ENCODE measurements around the gene BLID.

The BLID gene, protein sequence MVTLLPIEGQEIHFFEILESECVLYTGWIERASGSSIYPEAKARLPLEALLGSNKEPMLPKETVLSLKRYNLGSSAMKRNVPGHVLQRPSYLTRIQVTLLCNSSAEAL

DNA sequence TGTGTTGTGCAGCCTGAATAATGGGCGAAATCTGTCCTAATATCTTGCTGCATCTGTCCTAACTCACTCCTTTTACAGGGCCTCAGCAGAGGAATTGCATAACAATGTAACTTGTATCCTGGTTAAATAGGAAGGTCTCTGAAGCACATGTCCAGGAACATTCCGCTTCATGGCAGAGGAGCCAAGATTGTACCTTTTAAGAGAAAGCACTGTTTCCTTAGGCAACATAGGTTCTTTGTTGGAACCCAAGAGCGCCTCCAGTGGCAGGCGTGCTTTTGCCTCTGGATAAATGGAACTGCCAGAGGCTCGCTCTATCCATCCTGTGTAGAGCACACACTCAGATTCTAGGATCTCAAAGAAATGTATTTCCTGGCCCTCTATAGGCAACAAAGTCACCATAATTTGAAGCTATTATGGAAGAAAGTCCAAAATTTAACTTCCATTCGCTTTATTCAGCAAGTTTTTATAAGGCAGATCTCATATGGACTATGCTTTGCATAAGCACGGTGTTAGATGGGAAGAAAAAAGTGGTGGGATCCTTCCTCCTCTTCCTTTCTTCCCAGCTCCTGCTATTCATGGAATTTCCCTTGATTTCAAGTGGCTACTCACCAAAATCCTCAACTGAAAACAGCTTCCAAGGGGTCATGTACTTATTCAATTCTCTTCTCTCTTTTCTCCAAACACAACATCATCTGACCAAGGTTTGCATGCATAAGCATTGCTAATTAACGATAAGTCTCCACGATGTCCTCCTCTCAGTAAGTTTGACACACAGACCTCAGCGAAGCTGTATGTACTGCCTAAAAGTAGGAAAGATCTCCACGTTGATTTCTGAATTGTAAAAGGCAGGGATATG, at the start of gene BLID:
BLID (minus strand) TSS at position 692 of the 856 bp plus-strand sequence; CDS start at position 399, 293 bp downstream.
- no peak for DNase-seq

DNA sequence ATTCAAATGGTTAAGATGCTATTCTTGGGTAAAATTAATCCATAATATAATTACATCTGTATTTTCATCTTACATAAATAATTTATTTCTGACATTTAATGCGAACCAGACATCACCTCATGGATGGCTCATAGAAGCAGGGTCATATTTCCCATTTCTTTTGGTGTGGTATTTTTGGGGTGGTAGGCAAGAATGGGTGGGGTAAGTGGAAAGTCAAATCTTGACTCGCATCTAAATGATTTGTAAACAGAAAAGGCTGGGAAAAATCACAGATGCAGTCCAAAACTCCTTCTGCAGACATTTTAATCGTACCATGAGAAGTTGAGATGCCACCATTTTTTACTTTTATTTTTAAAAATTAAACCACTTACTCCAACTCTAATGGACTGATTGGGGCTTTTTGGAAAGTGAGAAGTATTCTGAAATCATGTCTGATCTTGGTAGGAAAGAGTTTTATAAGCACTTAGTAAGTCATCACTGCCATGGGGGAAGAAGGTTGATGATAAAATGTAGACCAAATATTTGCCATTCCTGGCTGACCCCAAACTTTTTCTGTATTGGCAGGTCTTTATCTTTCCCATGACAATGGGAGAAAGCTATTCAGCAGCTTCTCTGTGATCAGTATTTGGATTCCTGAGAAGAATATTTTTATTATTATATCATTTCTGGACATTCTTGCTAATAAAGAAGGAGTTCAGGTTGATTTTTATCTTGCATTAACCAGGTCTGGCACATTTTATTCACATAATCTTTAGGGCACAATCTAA, 47.2 kb upstream of the BLID start:
- no peak for DNase-seq

DNA sequence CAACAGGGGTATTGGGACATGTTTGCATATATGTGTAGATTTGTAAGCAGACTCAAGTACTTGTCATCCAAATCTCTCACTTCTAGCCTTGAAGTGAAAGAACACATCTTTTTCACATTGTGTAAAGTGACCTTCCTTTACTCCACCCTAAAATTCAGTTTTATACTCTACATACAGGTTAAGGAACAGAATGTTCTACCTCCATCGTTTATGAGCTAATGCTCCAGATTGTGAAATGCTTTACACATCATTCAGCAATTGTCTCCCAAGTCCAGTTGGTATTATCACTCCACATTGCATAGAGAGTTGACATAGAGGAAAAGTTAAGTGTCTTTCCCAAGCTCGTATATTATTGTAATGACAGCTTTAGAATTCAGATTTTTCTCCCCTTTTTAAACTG, 46.1 kb upstream of the BLID start:
- no peak for DNase-seq

DNA sequence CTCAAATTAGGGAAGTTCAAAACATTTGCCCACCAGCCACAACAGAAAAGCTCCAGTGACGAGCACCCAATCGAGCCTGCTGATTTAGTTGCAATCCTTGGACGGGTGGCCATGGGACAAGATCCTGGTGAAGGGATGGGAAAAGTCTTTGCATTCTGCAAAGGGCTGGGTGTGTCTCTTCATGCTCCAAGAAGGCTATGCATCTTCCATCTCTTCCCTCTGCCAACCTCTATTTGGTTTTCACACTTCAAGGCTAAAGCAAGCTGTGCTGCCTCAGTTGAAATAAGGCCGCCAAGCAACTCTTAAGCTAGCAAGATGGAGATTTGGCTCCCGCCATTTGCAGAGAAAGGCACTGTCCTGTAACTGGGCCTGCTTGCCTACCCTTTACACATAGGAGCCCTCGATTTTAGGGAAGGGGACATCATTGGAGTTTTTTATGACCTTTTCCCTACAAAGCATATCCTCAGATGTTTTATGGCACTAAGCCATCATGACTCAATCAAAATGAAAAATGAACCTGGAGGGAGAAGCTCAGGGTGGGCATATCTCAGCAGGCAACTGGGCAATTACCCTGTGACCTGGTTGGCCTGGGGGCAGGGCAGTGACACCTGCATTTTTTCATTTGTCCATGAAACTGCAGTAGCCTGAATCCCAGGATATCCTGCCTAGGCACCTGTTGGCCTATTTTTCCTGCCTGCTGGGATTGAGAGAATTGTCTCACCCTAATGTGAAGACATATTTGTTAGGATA, 45.0 kb upstream of the BLID start:
- DNase-seq = peak in 1 of 2 experiments; percentile 41

DNA sequence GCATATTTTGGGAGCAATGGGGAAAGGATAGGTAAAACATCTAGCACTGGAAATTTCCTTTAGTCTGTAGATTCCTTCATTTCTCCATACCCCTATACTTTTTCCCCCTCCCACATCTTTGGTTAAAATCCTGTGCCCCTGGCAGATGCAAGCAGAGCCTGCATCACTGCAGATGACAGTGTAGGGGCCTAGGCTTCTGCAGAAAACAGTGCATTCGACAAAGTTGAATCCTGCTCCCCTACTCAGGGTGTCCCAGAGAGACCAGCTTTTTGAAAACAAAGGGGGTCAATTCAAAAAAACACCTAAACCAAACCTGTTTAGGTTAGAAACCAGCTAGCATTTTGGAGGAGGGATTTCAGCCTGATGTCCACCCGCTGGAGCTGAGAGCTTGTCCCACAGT, 43.8 kb upstream of the BLID start:
- DNase-seq = no peak

DNA sequence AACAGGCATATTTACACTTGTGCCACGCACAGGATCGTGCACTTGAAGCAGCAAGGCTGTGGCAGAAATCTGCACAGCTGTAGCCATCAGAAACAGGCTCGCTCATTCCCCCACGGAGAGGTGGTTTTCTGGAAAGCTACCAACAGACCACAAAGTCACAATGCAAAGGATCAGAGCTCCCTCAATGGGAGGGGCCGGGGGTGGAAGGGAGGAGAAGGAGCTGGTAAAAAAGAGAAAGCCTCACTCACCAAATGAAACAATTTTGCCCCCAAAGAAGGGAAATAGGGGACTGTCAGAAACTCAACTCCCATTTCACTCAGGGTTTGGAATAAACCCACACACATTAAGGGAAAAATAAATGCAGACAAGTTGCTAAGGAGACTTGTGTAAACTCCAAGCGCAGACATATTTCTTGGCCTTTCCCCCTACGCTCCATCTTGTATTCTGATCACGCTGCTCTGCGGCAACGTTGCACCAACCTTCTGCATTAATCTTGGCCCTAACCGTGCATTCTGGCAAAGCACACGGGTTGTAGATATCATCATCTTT, 43.2 kb upstream of the BLID start:
- peak in 1 of 2 experiments; percentile 2 for DNase-seq

DNA sequence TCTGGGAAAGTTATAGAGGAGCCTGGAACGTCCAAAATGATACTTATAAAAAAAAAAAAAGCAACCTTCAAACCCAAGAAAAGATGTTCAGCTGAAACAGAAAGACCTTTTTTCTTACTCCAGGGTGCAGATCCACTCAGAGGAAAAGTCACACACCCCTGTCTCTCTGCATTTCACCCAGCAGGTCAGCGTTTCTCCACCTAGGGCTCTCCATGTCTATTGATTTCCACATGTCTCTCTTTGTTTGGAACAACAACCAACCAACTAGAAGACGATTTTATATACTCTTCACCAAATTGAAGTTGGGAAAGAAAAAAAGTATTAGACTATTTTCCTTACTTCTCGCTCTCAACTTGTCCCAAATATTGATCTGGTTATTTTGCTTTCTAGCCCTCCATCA, 42.2 kb upstream of the BLID start:
- DNase-seq = no peak

DNA sequence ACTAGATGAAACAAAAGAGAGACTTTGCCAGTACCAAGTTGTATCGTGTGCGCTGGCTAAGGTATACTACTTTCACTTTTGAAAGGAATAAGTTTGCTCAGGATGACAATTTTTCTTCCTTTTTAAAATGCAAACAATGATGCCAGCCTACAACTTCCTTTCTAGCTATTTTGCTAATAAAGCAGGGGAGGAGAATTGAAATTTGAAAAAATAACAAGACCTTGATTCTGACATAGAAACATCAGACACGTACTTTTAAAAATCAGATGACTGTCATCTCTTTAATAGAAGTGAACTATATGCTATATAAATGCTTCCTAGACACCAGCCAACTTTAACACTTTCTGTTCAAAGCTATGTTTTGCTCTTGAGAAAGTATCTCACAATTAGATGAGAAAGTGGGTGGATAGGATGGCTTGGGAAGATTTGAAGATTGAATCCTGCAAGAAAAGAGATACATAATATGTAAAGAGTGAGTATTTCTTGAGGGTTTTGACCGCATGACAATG, 41.7 kb upstream of the BLID start:
- DNase-seq = no peak

DNA sequence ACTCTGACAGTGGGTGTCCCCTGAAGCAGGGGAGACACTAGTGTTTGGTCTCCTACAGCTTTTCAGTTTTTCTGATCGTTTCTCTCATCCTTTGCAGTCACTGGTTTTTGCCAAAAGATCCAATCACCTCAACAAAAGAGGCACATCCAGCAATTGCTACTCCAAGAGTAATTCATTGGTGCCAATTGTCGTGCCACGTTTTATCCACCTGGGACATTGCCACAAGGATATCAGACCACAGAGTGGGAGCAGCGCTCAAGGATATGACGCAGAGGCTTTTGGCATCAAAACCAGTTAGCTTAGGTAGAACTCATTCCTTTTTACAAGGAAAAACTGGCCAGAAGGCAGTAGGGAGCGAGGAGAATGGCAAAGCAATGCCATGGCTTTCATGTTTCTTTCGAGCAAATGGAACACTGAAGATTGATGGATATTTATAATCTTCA, 40.9 kb upstream of the BLID start:
- DNase-seq = no peak

DNA sequence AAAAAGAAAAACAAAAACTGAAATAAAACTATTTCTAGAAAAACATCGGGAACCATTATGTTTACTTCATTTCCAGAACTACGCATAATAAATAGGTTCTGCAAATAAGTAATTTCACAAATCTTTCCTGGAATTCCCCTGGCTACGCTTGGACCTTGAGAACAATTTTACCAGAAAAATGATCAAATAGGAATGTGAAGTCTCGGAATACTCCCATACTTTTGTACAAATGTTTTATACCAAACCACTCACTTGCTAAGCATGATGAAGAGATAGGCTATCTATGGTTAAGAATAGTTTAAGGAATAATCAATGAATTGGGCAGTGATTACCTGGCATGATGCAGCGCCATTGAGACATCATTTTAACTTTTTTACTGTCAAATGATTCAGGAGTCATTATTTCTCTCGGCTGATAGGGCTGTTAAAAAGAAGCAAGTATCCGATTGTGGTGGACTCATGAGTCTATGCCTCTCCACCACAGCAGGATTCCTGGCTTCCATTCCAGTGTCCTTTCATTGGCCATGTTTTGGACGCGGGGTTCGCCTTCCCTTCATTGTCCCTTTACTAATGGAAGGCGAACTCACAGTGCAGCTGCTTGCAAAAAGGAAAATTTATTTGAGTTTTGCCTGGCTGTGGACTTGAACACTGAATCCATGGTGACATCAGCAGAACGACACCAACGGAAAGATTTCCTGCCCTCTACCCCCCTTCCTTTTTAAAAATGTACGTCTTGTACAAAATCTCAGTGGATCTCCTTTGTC, 39.9 kb upstream of the BLID start:
- DNase-seq = no peak

DNA sequence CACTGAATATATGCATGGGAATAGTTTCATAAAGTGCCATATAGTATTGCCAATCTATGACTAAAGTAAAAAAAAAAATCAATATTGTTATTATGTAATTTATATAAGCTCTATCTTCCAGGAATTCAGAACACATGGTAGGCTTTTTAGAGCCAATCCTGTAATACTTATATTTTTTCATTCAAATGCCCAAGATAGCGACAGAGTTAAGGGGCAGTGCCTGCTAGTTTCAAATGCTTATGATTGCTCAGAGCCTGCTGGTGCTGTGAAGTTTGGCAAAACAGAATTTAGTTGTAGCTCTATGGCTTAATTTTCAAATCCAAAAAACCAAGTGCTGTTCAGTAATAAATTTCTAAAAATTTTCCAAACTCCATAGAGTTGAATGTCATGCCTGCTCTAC, 39.0 kb upstream of the BLID start:
- DNase-seq = no peak

DNA sequence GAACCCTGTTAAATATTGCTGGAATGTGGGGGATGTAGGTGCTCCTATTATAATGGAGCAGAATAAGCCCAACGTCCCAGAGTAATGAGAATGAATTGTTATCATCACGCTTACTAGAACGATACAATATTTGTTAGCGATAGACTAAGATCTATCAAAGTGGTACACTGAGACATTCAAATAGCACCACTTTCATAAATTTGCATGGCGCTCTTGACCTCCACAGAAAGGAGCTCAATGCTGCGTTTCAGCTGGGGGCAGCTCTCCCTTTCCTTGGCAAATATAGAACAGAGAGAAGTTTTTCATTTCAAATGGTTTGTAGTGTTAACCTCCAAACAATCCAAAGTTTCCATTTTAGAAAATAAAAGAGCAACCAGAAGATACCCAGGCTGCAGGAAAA, 38.2 kb upstream of the BLID start:
- DNase-seq = no peak

DNA sequence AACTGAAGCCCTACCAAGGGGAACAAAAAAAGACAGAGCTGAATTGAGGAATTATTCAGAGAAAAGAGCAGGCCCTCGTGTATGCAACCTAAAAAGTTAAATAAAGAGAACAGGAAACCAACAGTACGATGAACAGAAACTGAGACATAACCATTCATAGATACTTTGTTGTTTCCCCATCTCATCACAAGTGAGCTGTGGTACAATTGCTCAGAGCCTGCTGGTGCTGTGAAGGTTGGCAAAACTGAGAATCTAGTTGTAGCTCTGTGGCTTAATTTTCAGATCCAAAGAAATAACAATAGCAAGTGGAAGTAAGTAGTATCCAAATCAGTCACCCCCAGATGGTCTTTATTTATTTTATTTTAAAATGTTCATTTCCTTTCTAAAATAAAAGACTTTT, 37.7 kb upstream of the BLID start:
- no peak for DNase-seq

DNA sequence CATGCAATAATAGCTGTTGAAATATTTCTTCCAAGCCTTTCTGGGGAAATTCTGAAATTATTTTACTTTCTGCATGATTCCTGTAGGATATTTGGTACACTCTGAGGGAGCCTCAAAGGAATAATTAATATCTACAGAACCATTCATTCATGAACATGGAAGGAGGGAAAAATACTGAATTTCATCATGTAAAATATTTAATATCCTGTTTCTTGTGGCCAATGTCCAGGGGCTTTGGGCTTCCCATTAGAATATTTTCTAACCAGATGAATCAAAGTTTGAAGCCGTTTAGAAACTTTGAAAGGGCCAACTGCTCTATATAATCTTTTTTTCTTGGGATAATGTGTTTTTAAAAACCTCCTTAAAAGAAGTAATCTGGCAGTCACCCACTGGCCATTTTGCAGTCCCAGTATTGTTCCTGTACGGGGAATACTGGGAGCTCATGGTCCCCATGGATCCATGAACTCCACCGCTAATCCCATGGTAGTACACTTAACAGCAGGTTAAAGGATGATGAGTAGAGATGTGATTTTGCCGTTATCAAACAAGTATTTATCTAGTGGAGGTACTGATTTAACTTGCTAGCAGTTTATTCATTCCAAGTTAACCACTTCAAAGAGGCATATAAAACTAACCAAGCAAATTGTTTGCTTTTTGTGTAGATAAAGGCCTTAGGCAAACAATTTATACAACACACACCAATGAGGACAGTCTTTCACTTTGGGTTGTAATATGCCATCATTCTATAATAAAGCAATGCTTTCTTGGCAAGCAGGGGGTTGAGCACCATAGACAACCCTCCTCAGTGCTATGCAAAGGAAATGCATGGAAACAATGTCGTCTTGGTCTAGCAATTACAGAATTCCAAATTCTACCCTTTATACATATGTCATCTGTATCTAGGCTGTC, 34.5 kb upstream of the BLID start:
- no peak for DNase-seq

DNA sequence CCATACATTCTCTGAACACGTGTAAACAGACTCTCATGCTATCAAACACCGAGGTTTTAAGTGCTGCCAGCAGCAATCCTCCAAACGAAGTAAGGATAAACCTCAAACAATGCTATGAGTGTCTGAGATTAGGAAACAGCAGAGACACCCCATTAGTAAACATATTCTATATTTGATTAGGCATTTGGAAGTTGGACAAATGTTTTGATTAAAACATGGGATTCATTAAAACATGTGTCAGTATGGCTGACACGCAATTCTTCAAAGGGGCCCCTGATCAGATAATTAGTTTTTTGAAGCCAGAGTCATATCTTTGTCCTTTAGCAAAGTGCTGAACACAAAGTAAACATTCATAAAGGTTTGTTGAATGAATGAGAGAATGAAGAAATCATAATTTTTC, 33.2 kb upstream of the BLID start:
- DNase-seq = no peak

DNA sequence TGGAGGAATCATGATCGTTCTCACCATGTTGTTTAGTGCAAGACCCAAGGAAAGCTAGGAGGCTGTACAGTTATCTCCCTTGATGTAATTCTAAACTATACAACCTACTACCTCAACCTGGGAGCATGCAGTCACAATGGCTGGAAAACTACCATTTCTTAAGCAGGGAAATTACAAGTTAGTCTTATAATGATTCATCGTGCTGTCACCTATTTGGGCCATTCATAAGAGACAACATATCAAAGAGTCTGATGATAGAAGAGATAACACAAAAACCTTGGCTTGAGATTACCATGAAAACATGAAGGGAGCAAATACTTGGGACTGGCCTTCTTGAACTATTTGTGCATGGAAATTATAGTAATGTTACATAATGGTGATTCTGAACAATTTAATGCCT, 30.5 kb upstream of the BLID start:
- DNase-seq = no peak

DNA sequence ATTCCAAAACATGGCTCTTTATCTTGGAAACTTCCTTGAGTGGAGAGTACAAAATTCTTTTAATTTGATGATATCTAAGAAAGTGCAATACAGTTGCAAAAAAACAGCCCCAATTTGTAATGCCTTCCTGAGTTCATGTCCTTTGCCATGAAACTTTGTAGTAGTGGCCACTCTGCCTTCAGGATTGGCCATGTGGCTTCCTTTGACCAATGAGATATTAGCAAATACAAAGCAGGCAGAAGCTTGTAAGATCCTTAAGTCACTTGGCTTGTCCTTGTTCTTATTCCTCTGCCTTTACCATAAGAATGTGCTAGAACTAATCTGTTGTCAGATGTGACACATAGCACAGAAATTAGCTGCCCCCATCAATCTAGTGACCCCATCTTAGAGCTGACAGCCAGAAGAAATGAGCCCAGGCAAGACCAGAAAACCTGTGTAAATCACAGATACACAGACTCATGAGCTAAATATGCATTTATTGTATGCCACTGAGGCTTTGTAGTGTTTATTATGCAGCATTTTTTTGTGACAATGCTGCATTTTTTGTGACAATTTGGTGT, 29.8 kb upstream of the BLID start:
- DNase-seq = no peak

DNA sequence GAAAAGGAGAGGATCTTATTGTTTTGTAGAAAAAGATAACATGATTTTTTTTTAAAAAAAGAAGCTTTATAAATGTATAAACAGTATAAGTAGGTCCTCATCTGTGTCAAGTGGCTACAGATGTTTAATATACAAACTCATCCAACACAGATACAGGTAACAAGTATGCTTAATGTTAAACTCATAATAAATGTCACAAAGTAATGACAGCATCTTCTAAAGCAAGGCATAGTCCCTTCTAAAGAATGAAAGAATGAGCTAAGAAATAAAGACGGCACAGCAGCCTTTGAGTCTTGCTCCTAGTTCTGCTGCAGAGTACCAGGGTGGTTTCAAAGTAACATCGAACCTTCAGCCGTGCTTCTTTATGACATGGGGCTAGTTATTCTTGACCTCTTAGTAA, 28.7 kb upstream of the BLID start:
- no peak for DNase-seq

DNA sequence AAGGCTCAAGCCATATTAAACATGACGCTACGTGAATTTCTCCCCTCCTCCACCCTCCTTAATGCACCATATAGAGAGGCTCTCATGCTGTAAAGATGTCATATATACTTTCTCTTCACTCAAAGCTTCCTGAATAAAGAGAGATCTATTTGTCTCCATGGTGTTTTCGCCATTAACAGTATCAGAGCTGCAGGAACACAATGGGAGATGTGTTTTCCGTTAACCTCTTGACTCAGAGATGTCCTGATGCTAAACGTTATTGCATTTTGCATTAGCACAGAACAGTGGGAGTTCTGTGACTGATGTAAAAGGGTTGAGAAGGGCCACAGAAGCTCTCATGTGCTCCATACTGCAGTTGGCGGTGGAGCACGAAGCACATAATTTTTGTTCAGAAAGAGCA, 25.7 kb upstream of the BLID start:
- no peak for DNase-seq

DNA sequence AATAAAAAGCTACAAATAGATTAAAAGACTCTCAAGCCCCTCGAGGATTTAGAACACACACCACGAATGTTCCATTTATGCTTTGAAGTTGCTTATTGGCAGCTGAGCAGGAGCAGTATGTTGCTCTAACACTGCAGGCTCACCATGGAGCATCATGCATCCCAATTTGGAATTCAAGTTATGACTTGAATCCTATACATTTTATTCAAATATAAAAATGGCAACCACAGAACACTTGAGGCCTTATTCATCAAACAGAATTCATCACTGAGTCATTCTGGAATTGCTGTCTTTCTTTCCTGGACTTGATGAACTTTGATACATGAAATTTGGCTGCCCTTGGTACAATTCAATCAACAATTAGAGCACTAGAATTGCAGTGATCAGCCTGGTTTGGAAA, 24.5 kb upstream of the BLID start:
- DNase-seq = no peak

DNA sequence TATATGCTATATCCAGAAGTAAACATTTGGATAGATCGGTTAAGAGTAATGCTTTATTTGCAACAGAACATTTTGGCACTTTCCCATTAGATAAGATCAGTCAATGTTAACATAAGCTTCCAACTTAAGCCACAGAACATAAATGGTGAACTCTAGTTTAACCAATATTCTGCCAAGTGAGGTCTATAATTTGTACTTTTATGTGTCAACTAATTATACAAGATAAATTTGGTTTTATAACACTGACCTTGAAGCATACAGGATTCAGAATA, 23.5 kb upstream of the BLID start:
- no peak for DNase-seq
